ENCODE measurements around the gene RAB5A. TPM values are rescaled to one million over a fixed set of nuclear protein-coding genes. Genes with fewer than 3 reads are reported as not detected.

RAB5A gene
- total and polyA plus RNA-seq, 4 donors, result 36.8 to 91.1 (median 48.2) TPM

DNA sequence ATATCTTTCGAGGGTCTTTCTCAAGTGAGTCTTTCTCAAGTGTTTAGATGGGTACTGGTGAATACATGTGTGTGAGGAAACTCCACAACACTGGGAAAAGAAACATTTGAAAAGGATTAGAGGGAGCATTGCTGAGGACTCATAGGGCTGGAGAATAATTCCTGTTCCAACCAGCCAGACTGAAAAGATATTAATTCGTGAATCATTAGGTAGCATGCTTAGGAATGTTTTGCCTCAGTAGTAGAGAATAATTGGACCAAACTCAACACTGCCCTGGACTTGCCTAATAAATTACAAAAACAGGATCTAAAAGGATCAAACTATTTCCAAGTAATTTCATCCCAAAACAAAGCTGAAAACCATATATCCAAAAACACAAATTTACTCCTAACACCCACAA is 47.9 kb downstream of the RAB5A start:
- Histone ChIP-seq H3K9ac (ENCODE audit: insufficient read depth in 1 of 2, low read length in 2 of 2) (no peak overlapping the region), H3K4me1 (ENCODE audit: control insufficient read depth in 5 of 5, insufficient read depth in 5 of 5, low read length in 5 of 5) (peaks cover 0 to 5% (median 0%) of the 10 kb centered on the region in 5 donors), H3K9me3 (ENCODE audit: control insufficient read depth in 4 of 4, insufficient read depth in 3 of 4, low read length in 3 of 4) (no peaks in the 10 kb centered on the region), H3K27me3 (ENCODE audit: control insufficient read depth in 3 of 3, insufficient read depth in 3 of 3, low read length in 2 of 3) (no peaks in the 10 kb centered on the region), H3K4me3 (no peak overlapping the region), H3K36me3 (ENCODE audit: control insufficient read depth in 4 of 4, insufficient read depth in 4 of 4, low read length in 4 of 4) (no peaks in the 10 kb centered on the region), H3K27ac (ENCODE audit: low read depth in 1 of 2, low read length in 1 of 2) (no peak overlapping the region)
- TF ChIP-seq, protein P1, sequence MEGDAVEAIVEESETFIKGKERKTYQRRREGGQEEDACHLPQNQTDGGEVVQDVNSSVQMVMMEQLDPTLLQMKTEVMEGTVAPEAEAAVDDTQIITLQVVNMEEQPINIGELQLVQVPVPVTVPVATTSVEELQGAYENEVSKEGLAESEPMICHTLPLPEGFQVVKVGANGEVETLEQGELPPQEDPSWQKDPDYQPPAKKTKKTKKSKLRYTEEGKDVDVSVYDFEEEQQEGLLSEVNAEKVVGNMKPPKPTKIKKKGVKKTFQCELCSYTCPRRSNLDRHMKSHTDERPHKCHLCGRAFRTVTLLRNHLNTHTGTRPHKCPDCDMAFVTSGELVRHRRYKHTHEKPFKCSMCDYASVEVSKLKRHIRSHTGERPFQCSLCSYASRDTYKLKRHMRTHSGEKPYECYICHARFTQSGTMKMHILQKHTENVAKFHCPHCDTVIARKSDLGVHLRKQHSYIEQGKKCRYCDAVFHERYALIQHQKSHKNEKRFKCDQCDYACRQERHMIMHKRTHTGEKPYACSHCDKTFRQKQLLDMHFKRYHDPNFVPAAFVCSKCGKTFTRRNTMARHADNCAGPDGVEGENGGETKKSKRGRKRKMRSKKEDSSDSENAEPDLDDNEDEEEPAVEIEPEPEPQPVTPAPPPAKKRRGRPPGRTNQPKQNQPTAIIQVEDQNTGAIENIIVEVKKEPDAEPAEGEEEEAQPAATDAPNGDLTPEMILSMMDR (IDR thresholded peaks at IDR 0.05; ENCODE audit: control extremely low read depth, extremely low read depth), result no peak
- 90 to 92% methylated on average over 2 of the region's 2 CpGs for WGBS, 2 donors
- ATAC-seq (ENCODE audit: insufficient read depth, low FRiP score) (no peak), DNase-seq (no peak)

DNA sequence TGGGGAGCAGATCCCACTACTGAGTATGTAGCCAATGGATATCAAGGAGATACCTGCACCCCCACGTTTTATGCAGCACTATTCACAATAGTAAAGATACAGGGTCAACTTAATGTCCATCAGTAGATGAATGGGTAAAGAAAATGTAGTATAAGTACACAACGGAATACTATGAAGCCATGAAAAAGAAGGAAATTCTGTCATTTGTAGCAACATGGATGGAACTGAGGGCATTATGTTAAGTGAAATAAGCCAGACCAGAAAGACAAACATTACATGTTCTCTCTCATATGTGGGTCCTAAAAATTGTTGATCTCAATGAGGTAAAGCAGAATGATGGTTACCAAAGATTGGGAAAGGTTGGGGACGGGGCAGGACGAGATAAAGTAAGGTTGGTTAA is 50.6 kb downstream of the RAB5A start:
- TF ChIP-seq, protein P1 (IDR thresholded peaks at IDR 0.05; ENCODE audit: control extremely low read depth, extremely low read depth), result no peak
- Histone ChIP-seq H3K36me3 (ENCODE audit: control insufficient read depth in 4 of 4, insufficient read depth in 4 of 4, low read length in 4 of 4) (no peaks in the 10 kb centered on the region), H3K9ac (ENCODE audit: insufficient read depth in 1 of 2, low read length in 2 of 2) (no peak overlapping the region), H3K4me1 (ENCODE audit: control insufficient read depth in 5 of 5, insufficient read depth in 5 of 5, low read length in 5 of 5) (peaks cover 0 to 2% (median 0%) of the 10 kb centered on the region in 5 donors), H3K4me3 (no peak overlapping the region), H3K27me3 (ENCODE audit: control insufficient read depth in 3 of 3, insufficient read depth in 3 of 3, low read length in 2 of 3) (no peaks in the 10 kb centered on the region), H3K9me3 (ENCODE audit: control insufficient read depth in 4 of 4, insufficient read depth in 3 of 4, low read length in 3 of 4) (no peaks in the 10 kb centered on the region), H3K27ac (ENCODE audit: low read depth in 1 of 2, low read length in 1 of 2) (no peak overlapping the region)
- ATAC-seq (ENCODE audit: insufficient read depth, low FRiP score), result no peak
- WGBS, 2 donors, result 95% methylated on average over 4 of the region's 4 CpGs
- DNase-seq, result no peak

DNA sequence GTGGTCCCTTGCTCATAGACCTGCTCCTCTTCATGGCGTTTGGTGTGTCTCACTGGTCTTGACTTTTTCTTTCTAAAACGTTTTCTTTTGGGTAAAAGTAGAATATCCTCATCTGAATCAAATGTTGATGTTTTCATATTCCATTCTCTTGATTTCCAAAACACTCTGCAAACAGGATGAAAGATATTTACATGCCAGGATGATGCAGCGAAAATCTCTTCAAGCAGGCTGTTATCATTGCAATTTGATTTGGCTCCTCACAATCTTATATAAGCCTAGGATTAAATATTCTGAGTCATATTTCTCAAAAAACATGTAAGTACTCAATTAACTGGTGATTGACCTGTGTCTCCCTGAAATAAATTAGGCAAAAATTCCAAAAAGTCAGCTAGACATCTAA is 55.0 kb downstream of the RAB5A start:
- ATAC-seq (ENCODE audit: insufficient read depth, low FRiP score) (no peak), DNase-seq (no peak)
- H3K36me3 ChIP-seq (ENCODE audit: control insufficient read depth in 4 of 4, insufficient read depth in 4 of 4, low read length in 4 of 4), result no peaks in the 10 kb centered on the region
- H3K27me3 ChIP-seq (ENCODE audit: control insufficient read depth in 3 of 3, insufficient read depth in 3 of 3, low read length in 2 of 3), result no peaks in the 10 kb centered on the region
- no peak overlapping the region for H3K9ac ChIP-seq (ENCODE audit: insufficient read depth in 1 of 2, low read length in 2 of 2)
- H3K9me3 ChIP-seq (ENCODE audit: control insufficient read depth in 4 of 4, insufficient read depth in 3 of 4, low read length in 3 of 4), result no peaks in the 10 kb centered on the region
- H3K27ac ChIP-seq (ENCODE audit: low read depth in 1 of 2, low read length in 1 of 2), result no peak overlapping the region
- WGBS, 2 donors, result 74 to 77% methylated on average over 3 of the region's 3 CpGs
- no peak overlapping the region for H3K4me3 ChIP-seq
- TF ChIP-seq, protein P1 (IDR thresholded peaks at IDR 0.05; ENCODE audit: control extremely low read depth, extremely low read depth), result no peak
- H3K4me1 ChIP-seq (ENCODE audit: control insufficient read depth in 5 of 5, insufficient read depth in 5 of 5, low read length in 5 of 5), result peaks cover 0 to 2% (median 0%) of the 10 kb centered on the region in 5 donors

DNA sequence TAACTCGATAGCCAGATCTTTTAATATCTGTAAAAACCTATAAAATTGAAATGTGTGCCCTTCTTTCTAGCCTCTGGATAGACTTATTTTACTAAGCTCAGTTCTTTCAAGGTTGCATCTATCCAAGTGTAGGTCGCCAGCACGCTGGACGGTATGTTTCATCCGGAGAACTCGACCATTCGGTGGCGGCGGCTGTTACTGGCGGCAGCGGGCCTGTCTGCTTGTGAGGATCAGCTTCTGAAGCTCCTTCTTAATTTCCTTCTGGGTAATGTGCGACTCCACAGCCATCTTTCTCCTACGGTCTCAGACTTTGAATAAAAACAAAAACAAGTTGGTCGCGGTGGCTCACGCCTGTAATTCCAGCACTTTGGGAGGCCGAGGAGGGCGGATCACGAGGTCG is 61.1 kb downstream of the RAB5A start:
- Histone ChIP-seq H3K36me3 (ENCODE audit: control insufficient read depth in 4 of 4, insufficient read depth in 4 of 4, low read length in 4 of 4) (no peaks in the 10 kb centered on the region), H3K27me3 (ENCODE audit: control insufficient read depth in 3 of 3, insufficient read depth in 3 of 3, low read length in 2 of 3) (no peaks in the 10 kb centered on the region), H3K9ac (ENCODE audit: insufficient read depth in 1 of 2, low read length in 2 of 2) (no peak overlapping the region), H3K9me3 (ENCODE audit: control insufficient read depth in 4 of 4, insufficient read depth in 3 of 4, low read length in 3 of 4) (peaks cover 0 to 1% (median 0%) of the 10 kb centered on the region in 4 donors), H3K4me1 (ENCODE audit: control insufficient read depth in 5 of 5, insufficient read depth in 5 of 5, low read length in 5 of 5) (no peaks in the 10 kb centered on the region), H3K4me3 (no peak overlapping the region), H3K27ac (ENCODE audit: low read depth in 1 of 2, low read length in 1 of 2) (no peak overlapping the region)
- ATAC-seq (ENCODE audit: insufficient read depth, low FRiP score) (no peak), DNase-seq (no peak)
- 97 to 98% methylated on average over 20 of the region's 20 CpGs for WGBS, 2 donors
- TF ChIP-seq, protein P1 (IDR thresholded peaks at IDR 0.05; ENCODE audit: control extremely low read depth, extremely low read depth), result no peak
